Tibial artery (tissue), 4 donors: ENCODE data around the gene CCL24.
"Not testable (repeated sequence)": the region's sequence is repeated elsewhere in the genome, so short reads cannot be mapped to it uniquely, and the experiment has no call there.

Source experiments
- DNase-seq, 2 donors: peaks; one replicate each; pipeline ENCODE4 v3.0.0-alpha.2; 2019
- H3K27ac ChIP-seq, 2 donors: fragments of 200-600 bp; sonication (generic) in 1 of 2; 1 replicate in 1 of 2; 2 replicates in 1 of 2; pipeline ENCODE4 v1.5.1; 2018 to 2019; ENCODE audit warnings: mild to moderate bottlenecking in 1 of 2
- H3K27me3 ChIP-seq, 2 donors: fragments of 200-600 bp; sonication (generic) in 1 of 2; one replicate each; pipeline versions ENCODE4 v1.5.1 to v1.6.0; 2016 to 2019
- H3K36me3 ChIP-seq, 3 donors: fragments of 200-600 bp; sonication (generic) in 2 of 3; one replicate each; pipeline ENCODE4 v1.5.1; 2016 to 2019; ENCODE audit warnings: mild to moderate bottlenecking in 2 of 3
- H3K4me1 ChIP-seq, 4 donors: fragments of 200-600 bp; sonication (generic) in 2 of 4; 1 replicate in 3 of 4; 2 replicates in 1 of 4; pipeline ENCODE4 v1.5.1; 2016 to 2019
- H3K4me3 ChIP-seq, 2 donors: fragments of 200-600 bp; sonication (generic) in 1 of 2; 1 replicate in 1 of 2; 2 replicates in 1 of 2; pipeline ENCODE4 v1.5.1; 2018 to 2019; ENCODE audit warnings: mild to moderate bottlenecking in 2 of 2
- H3K9me3 ChIP-seq, 3 donors: fragments of 200-600 bp; sonication (generic) in 1 of 3; one replicate each; pipeline ENCODE4 v1.5.1; 2016 to 2019
- intact Hi-C: fragments of 100-400 bp; cut with DNase I; formaldehyde crosslinking; loops from one replicate; pipeline ENCODE4 v1.15.0; 2023; ENCODE audit warnings: low total_unique reads
- TF ChIP-seq, protein P1 (sequence below), 2 experiments: fragments of 200-600 bp in 1 of 2; fragments of 450-650 bp in 1 of 2; IDR thresholded peaks; one replicate each; pipeline ENCODE4 v1.5.1; 2017 to 2019; ENCODE audit warnings: antibody characterized with exemption in 2 of 2, mild to moderate bottlenecking in 1 of 2, moderate library complexity in 1 of 2

The CCL24 gene

DNA sequence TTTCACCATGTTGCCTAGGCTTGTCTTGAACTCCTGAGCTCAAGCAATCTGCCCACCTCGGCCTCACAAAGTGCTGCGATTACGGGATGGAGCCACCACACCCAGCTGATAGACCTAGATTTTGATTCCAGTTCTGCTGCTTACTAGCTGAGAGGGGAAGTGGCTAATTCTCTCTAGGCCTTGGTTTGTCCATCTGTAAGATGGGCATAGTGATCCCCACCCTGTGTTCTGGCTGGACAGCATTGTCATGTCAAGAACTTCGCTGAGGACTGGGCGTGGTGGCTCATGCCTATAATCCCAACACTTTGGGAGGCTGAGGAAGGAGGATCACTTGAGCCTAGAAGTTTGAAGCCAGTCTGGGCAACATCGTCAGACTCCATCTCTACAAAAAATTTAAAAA, 17.4 kb upstream of the CCL24 start:
- Histone ChIP-seq H3K27ac (no peak overlapping the region), H3K27me3 (no peaks in the 10 kb centered on the region), H3K9me3 (no peaks in the 10 kb centered on the region), H3K4me1 (no peaks in the 10 kb centered on the region), H3K36me3 (no peaks in the 10 kb centered on the region), H3K4me3 (no peak overlapping the region)
- TF ChIP-seq, protein P1, sequence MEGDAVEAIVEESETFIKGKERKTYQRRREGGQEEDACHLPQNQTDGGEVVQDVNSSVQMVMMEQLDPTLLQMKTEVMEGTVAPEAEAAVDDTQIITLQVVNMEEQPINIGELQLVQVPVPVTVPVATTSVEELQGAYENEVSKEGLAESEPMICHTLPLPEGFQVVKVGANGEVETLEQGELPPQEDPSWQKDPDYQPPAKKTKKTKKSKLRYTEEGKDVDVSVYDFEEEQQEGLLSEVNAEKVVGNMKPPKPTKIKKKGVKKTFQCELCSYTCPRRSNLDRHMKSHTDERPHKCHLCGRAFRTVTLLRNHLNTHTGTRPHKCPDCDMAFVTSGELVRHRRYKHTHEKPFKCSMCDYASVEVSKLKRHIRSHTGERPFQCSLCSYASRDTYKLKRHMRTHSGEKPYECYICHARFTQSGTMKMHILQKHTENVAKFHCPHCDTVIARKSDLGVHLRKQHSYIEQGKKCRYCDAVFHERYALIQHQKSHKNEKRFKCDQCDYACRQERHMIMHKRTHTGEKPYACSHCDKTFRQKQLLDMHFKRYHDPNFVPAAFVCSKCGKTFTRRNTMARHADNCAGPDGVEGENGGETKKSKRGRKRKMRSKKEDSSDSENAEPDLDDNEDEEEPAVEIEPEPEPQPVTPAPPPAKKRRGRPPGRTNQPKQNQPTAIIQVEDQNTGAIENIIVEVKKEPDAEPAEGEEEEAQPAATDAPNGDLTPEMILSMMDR (IDR thresholded peaks at IDR 0.05), result no peak
- intact Hi-C loops, result no loop called here
- DNase-seq, result no peak

DNA sequence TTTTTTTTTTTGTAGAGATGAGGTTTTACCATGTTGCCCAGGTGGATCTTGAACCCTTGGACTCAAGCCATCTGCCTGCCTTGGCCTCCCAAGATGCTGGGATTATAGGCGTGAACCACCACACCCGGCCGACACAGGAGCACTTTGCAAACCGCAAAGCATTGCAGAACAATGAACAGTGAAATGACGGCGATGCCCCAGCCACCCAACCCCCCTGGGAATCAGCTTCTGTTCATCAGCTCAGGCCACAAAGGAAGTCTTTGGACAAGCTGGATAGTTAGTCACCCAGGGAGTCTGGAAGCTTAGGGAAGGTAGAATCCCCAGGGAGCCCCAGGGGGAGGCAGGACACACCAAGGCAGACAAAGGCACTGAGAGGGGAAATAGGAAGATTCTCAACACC, 16.1 kb upstream of the CCL24 start:
- H3K36me3 ChIP-seq, H3K9me3 ChIP-seq, H3K27me3 ChIP-seq, H3K27ac ChIP-seq, DNase-seq, H3K4me1 ChIP-seq, H3K4me3 ChIP-seq, intact Hi-C loops: not testable (repeated sequence)

DNA sequence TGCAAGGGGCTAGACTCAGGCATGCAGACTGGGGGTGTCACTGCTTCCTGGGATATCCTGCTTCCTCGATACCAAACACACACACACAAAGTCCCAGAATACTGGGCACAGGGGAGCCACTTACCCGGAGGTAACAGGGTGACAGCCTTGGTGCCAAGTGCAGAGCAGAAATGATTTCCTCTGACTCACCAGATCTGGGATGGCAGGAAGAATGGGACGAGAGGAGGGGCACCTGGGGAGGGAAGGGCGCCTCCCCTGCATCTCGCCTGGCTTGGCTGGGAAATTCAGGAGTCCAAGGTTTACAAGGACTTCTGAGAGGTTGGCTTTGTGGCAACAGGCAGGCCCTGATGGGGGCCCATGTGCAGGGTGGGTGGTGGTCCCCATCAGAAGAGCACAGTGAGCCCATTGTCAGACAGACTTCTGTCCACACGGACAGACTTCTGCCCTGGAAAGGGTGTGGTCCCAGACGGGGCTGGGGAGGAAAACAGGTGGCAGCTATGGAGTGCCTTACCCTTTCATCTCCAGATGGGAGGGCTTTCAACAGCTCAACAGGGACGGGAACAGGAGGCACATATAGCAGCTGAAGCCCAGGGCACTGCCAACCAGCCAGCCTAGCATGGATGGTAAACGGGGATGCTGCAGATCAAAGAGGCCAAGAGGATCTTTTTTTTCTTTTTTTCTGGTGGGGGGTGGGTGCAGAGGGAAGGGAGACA, 9.7 kb upstream of the CCL24 start:
- H3K27ac ChIP-seq, result no peak overlapping the region
- intact Hi-C loops, result no loop called here
- no peaks in the 10 kb centered on the region for H3K4me1 ChIP-seq
- peaks cover 0 to 7% of the 10 kb centered on the region in 2 donors for H3K27me3 ChIP-seq
- DNase-seq, result no peak
- H3K9me3 ChIP-seq, result no peaks in the 10 kb centered on the region
- H3K4me3 ChIP-seq, result no peak overlapping the region
- no peaks in the 10 kb centered on the region for H3K36me3 ChIP-seq
- TF ChIP-seq, protein P1 (IDR thresholded peaks at IDR 0.05), result no peak

DNA sequence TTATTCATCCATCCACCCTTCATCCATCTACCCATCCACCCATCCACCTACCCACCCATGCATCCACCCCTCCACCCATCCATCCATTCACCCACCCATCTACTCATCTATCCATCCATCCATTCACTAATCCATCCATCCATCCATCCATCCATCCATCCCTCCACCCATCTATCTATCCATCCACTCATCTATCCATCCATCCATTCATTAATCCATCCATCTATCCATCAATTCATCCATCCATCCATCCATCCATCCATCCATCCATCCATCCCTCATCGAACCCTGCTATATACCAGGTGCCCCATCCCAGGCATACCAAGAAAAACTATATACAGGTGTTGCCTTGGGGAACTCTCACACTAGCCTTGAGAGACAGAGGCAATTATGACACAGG, 7.1 kb upstream of the CCL24 start:
- Histone ChIP-seq H3K27ac (no peak overlapping the region), H3K4me1 (no peaks in the 10 kb centered on the region), H3K36me3 (no peaks in the 10 kb centered on the region), H3K9me3 (no peaks in the 10 kb centered on the region), H3K4me3 (no peak overlapping the region), H3K27me3 (peaks cover 0 to 17% of the 10 kb centered on the region in 2 donors)
- DNase-seq, result no peak
- TF ChIP-seq, protein P1 (IDR thresholded peaks at IDR 0.05), result no peak
- intact Hi-C loops, result no loop called here

DNA sequence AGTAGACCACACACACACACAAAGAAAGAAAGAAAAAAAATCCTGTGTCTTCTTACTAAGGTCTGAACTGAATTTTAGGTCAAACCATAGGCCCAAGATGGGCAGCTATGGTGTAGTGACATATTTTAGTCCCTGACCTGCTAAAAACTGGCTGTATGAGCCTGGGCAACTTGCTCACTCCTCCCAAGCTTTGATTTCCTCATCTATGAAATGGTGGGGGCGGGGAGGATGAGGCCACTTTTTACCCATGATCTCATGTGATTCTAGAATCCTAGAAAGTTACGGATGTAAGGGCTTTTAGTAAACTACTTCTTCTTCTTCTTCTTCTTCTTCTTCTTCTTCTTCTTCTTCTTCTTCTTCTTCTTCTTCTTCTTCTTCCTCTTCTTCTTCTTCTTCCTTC, 6.1 kb upstream of the CCL24 start:
- H3K4me3 ChIP-seq, result no peak overlapping the region
- no peak overlapping the region for H3K27ac ChIP-seq
- TF ChIP-seq, protein P1 (IDR thresholded peaks at IDR 0.05), result no peak
- no peaks in the 10 kb centered on the region for H3K4me1 ChIP-seq
- no peaks in the 10 kb centered on the region for H3K9me3 ChIP-seq
- peak in 1 of 2 donors; percentile 56 for DNase-seq
- H3K36me3 ChIP-seq, result no peaks in the 10 kb centered on the region
- H3K27me3 ChIP-seq, result peaks cover 0 to 19% of the 10 kb centered on the region in 2 donors
- intact Hi-C loops, result no loop called here

DNA sequence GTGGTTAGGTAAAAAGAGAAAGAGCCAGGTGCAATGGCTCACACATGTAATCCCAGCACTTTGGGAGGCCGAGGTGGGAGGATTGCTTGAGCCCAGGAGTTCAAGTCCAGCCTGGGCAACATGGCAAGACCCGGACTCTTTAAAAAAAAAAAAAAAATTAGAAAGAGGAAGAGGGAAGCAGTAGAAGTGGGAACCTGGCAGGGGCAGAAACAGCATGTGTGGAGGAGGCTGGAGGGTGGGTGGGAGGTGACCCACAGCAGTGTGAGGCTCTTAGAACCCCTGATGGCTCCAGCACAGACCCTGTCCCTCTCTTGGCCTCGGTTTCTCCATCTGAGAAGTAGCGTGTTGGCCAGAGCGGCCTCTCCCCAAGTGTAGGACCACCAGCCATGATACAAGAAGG, 4.9 kb upstream of the CCL24 start:
- H3K27ac ChIP-seq, result no peak overlapping the region
- peaks cover 0 to 20% of the 10 kb centered on the region in 2 donors for H3K27me3 ChIP-seq
- H3K4me3 ChIP-seq, result no peak overlapping the region
- no peak for DNase-seq
- intact Hi-C loops, result no loop called here
- TF ChIP-seq, protein P1 (IDR thresholded peaks at IDR 0.05), result no peak
- H3K4me1 ChIP-seq, result no peaks in the 10 kb centered on the region
- H3K9me3 ChIP-seq, result no peaks in the 10 kb centered on the region
- H3K36me3 ChIP-seq, result no peaks in the 10 kb centered on the region
